GM12878 (cell line): Measurements from ENCODE around the gene RPS3. TPM values are rescaled to one million over a fixed set of nuclear protein-coding genes. Genes with fewer than 3 reads are reported as not detected.

Experiments used
- ATAC-seq: fragments of 200-7000 bp; cut with Tn5 transposase; 3 replicates; pipeline ENCODE4 v1.9.1; 2020; ENCODE audit warnings: mild to moderate bottlenecking, moderate library complexity
- BruUV-seq: library from RNA; stranded (reverse); fragments of 400-500 nt; replicated peaks from 2 replicates; lab custom pipeline; 2021; lab: Mats Ljungman, UMichigan
- CTCF ChIA-PET: fragments of 300-600 bp; sonication (Branson Sonifier 250); formaldehyde crosslinking; extraction: SDS; loops from one replicate; lab custom pipeline; 2021; ENCODE audit warnings: inconsistent platforms; lab: Yijun Ruan, JAX
- POLR2A ChIA-PET: fragments of 350-600 bp; formaldehyde crosslinking; extraction: SDS; loops from one replicate; lab custom pipeline; 2021; ENCODE audit warnings: inconsistent platforms; lab: Charles Lee
- RAD21 ChIA-PET: fragments of 300-600 bp; sonication (Branson Sonifier 250); formaldehyde crosslinking; loops from one replicate; lab custom pipeline; 2023; ENCODE audit warnings: antibody characterized with exemption; ENCODE audit not compliant: unreplicated experiment; lab: Charles Lee
- SMC1A ChIA-PET: fragments of 300-600 bp; sonication (Branson Sonifier 250); formaldehyde crosslinking; loops from one replicate; lab custom pipeline; 2023; ENCODE audit not compliant: unreplicated experiment, uncharacterized antibody; lab: Charles Lee
- DNase-seq: peaks from one replicate; pipeline ENCODE4 v3.0.0-alpha.2; 2011; ENCODE audit warnings: low read depth, low spot score
- FAIRE-seq: peaks from 3 replicates; lab custom pipeline; 2011; peaks lifted over from hg19 to GRCh38; lab: Jason Lieb, UNC
- H2AFZ ChIP-seq: 2 replicates; pipeline ENCODE4 v1.6.0; 2011; ENCODE audit warnings: low read depth, low read length, control low read depth; ENCODE audit not compliant: control insufficient read depth
- H3K27ac ChIP-seq: 2 replicates; pipeline ENCODE4 v1.5.1; 2011; ENCODE audit warnings: control low read depth; ENCODE audit not compliant: control insufficient read depth, insufficient read depth
- H3K27me3 ChIP-seq, 2 experiments: replicated peaks in 1 of 2; 2 replicates each; pipeline versions ENCODE4 v1.6.0 to v1.6.1; 2011; ENCODE audit warnings: low read length in 1 of 2; ENCODE audit not compliant: control insufficient read depth in 2 of 2, insufficient read depth in 2 of 2
- H3K36me3 ChIP-seq, 2 experiments: 2 replicates each; pipeline ENCODE4 v1.5.1; 2011; ENCODE audit warnings: low read length in 1 of 2; ENCODE audit not compliant: control insufficient read depth in 2 of 2, insufficient read depth in 2 of 2
- H3K4me1 ChIP-seq: 2 replicates; pipeline ENCODE4 v1.6.1; 2011; ENCODE audit warnings: mild to moderate bottlenecking, low read length, moderate library complexity, mixed read lengths; ENCODE audit not compliant: control insufficient read depth, insufficient read depth
- H3K4me2 ChIP-seq: 2 replicates; pipeline ENCODE4 v1.6.0; 2011; ENCODE audit warnings: control low read depth; ENCODE audit not compliant: control insufficient read depth, insufficient read depth
- H3K4me3 ChIP-seq: fragments of 200-600 bp; sonication (generic); 2 replicates; pipeline ENCODE4 v1.5.1; 2016
- H3K79me2 ChIP-seq: 2 replicates; pipeline ENCODE4 v1.6.0; 2011; ENCODE audit warnings: low read length; ENCODE audit not compliant: control insufficient read depth, insufficient read depth
- H3K9ac ChIP-seq: 2 replicates; pipeline ENCODE4 v1.8.0; 2011; ENCODE audit warnings: low read length, control low read depth, mixed read lengths; ENCODE audit not compliant: control insufficient read depth, insufficient read depth
- H3K9me3 ChIP-seq: replicated peaks from 3 replicates; pipeline ENCODE4 v1.5.1; 2011; ENCODE audit warnings: mild to moderate bottlenecking, low read length; ENCODE audit not compliant: control insufficient read depth, insufficient read depth
- H4K20me1 ChIP-seq: 2 replicates; pipeline ENCODE4 v1.6.0; 2011; ENCODE audit not compliant: control insufficient read depth, insufficient read depth
- ESRRA ChIP-seq: IDR thresholded peaks from 2 replicates; pipeline ENCODE4 v1.6.1; 2012; ENCODE audit warnings: mild to moderate bottlenecking, low read length, improper control_type of control experiment
- PAX8 ChIP-seq: fragments of 450-650 bp; IDR thresholded peaks from 2 replicates; pipeline ENCODE4 v1.6.1; 2017; ENCODE audit warnings: mild to moderate bottlenecking, moderate library complexity
- SMAD5 ChIP-seq: IDR thresholded peaks from 2 replicates; pipeline ENCODE4 v1.6.1; 2016; ENCODE audit warnings: antibody characterized with exemption, low read depth
- SP1 ChIP-seq: IDR thresholded peaks from one replicate; pipeline ENCODE4 v1.6.1; 2011; ENCODE audit warnings: low read depth, low read length
- TARDBP ChIP-seq: IDR thresholded peaks from 2 replicates; pipeline ENCODE4 v1.6.1; 2016; ENCODE audit warnings: borderline replicate concordance
- YBX1 ChIP-seq: fragments of 450-650 bp; IDR thresholded peaks from 2 replicates; pipeline ENCODE4 v1.6.1; 2016; ENCODE audit warnings: antibody characterized with exemption
- ZNF207 ChIP-seq: fragments of 450-650 bp; IDR thresholded peaks from 2 replicates; pipeline ENCODE4 v1.6.1; 2014; ENCODE audit warnings: antibody characterized with exemption, mild to moderate bottlenecking, borderline replicate concordance
- ZNF274 ChIP-seq: IDR thresholded peaks from one replicate; pipeline ENCODE4 v1.8.0; 2011; ENCODE audit not compliant: insufficient read length, insufficient read depth
- WGBS: methylation state at CpG from one replicate; pipeline ENCODE4 v1.1.6; 2016; ENCODE audit warnings: low lambda C conversion rate; ENCODE audit not compliant: insufficient replicate concordance, insufficient coverage; ENCODE audit errors: missing lambda C conversion rate; 5-methylcytosine and 5-hydroxymethylcytosine counted together
- in situ Hi-C: fragments of 300-500 bp; cut with MboI; formaldehyde crosslinking; loops from 9 replicates; pipeline ENCODE4 v1.14.3; 2018; ENCODE audit warnings: mixed read lengths
- intact Hi-C: fragments of 100-400 bp; cut with micrococcal nuclease; formaldehyde crosslinking; loops from one replicate; pipeline ENCODE4 v1.14.2; 2022; ENCODE audit not compliant: unreplicated experiment
- polyA plus RNA-seq, 11 experiments: library from polyadenylated mRNA; depleted of rRNA in 4 of 11; unstranded in 6 of 11; stranded (reverse) in 5 of 11; fragments of >200 nt; fragmentation: Nextera tagmentation in 4 of 11; fragmentation: Illumina TruSeq in 1 of 11; extraction: Ambion mirVana in 4 of 11; extraction: Trizol in 1 of 11; gene quantifications; 1 replicate in 1 of 11; 2 replicates in 10 of 11; pipeline versions ENCODE4 v1.2.1 to v1.2.3, GENCODE V29; 2011 to 2016; ENCODE audit warnings: inconsistent platforms in 2 of 11, missing spikeins in 2 of 11, low read depth in 1 of 11
- total RNA-seq, 4 experiments: library from RNA; depleted of rRNA in 3 of 4; stranded (reverse); fragments of >200 nt in 3 of 4; fragmentation: Illumina TruSeq in 1 of 4; extraction: Trizol in 1 of 4; gene quantifications; 2 replicates each; pipeline versions ENCODE4 v1.2.1 to v1.2.3, GENCODE V29; 2013 to 2021
- TF ChIP-seq, protein P1 (sequence below): fragments of 150-350 bp; IDR thresholded peaks from 2 replicates; pipeline ENCODE4 v1.6.1; 2014; ENCODE audit warnings: mild to moderate bottlenecking, low read depth, low read length
- TF ChIP-seq, protein P2 (sequence below), 3 experiments: IDR thresholded peaks in 2 of 3; conservative IDR thresholded peaks in 1 of 3; 2 replicates each; pipeline ENCODE4 v1.5.1; 2011; ENCODE audit warnings: low read depth in 3 of 3, low read length in 3 of 3, mild to moderate bottlenecking in 3 of 3, control low read depth in 2 of 3, moderate library complexity in 2 of 3, inconsistent platforms in 1 of 3, mixed read lengths in 1 of 3; ENCODE audit not compliant: control insufficient read depth in 2 of 3, insufficient read depth in 1 of 3; ENCODE audit errors: extremely low read depth in 1 of 3
- TF ChIP-seq, protein P3 (sequence below): IDR thresholded peaks from 2 replicates; pipeline ENCODE4 v1.6.1; 2012; ENCODE audit warnings: low read depth, low read length, improper control_type of control experiment
- TF ChIP-seq, protein P4 (sequence below): fragments of 450-650 bp; IDR thresholded peaks from 2 replicates; pipeline ENCODE4 v1.6.1; 2017; ENCODE audit warnings: mild to moderate bottlenecking, moderate library complexity

Gene RPS3
- total and polyA plus RNA-seq, 10 of the 15 experiments (the other 5 are each of a cell fraction or from before 2014, with no cell fraction given): 2,127 to 9,556 (median 4,327) TPM

DNA sequence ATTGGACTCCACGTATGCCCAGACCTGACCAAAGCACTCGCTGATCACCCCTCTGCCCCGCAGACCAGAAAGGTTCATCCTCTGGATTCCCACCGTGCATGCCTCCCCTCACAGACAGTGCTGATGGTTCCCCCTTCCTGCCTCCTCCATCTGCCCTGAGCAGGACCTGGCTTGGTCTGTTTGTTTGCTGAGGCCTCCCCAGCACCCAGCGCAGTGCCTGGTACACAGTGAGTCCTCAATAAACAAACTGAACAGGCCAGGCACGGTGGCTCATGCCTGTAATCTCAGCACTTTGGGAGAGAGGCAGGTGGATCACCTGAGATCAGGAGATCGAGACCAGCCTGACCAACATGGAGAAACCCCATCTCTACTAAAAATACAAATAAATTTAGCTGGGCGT, 23.7 kb upstream of the RPS3 start:
- SMC1A ChIA-PET: interaction anchor here (1.3 to 1.9 kb wide), 2 partner anchors 35 to 96 kb away, joined by 3 to 8 read pairs; no protein-coding TSS in a partner anchor
- no peak for TF ChIP-seq ESRRA
- TF ChIP-seq, protein P1, sequence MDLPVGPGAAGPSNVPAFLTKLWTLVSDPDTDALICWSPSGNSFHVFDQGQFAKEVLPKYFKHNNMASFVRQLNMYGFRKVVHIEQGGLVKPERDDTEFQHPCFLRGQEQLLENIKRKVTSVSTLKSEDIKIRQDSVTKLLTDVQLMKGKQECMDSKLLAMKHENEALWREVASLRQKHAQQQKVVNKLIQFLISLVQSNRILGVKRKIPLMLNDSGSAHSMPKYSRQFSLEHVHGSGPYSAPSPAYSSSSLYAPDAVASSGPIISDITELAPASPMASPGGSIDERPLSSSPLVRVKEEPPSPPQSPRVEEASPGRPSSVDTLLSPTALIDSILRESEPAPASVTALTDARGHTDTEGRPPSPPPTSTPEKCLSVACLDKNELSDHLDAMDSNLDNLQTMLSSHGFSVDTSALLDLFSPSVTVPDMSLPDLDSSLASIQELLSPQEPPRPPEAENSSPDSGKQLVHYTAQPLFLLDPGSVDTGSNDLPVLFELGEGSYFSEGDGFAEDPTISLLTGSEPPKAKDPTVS: no peak
- no peak for TF ChIP-seq SP1
- TF ChIP-seq SMAD5: no peak
- no peak for TF ChIP-seq ZNF207
- no peak for TF ChIP-seq PAX8
- TF ChIP-seq, protein P2, sequence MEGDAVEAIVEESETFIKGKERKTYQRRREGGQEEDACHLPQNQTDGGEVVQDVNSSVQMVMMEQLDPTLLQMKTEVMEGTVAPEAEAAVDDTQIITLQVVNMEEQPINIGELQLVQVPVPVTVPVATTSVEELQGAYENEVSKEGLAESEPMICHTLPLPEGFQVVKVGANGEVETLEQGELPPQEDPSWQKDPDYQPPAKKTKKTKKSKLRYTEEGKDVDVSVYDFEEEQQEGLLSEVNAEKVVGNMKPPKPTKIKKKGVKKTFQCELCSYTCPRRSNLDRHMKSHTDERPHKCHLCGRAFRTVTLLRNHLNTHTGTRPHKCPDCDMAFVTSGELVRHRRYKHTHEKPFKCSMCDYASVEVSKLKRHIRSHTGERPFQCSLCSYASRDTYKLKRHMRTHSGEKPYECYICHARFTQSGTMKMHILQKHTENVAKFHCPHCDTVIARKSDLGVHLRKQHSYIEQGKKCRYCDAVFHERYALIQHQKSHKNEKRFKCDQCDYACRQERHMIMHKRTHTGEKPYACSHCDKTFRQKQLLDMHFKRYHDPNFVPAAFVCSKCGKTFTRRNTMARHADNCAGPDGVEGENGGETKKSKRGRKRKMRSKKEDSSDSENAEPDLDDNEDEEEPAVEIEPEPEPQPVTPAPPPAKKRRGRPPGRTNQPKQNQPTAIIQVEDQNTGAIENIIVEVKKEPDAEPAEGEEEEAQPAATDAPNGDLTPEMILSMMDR (IDR thresholded peaks at IDR 0.05 in 2 of 3, conservative IDR thresholded peaks at IDR 0.05 in 1 of 3; ENCODE audit: control insufficient read depth in 2 of 3, extremely low read depth in 1 of 3, insufficient read depth in 1 of 3, low read depth in 3 of 3, low read length in 3 of 3): no peak
- TF ChIP-seq TARDBP: no peak
- TF ChIP-seq, protein P3, sequence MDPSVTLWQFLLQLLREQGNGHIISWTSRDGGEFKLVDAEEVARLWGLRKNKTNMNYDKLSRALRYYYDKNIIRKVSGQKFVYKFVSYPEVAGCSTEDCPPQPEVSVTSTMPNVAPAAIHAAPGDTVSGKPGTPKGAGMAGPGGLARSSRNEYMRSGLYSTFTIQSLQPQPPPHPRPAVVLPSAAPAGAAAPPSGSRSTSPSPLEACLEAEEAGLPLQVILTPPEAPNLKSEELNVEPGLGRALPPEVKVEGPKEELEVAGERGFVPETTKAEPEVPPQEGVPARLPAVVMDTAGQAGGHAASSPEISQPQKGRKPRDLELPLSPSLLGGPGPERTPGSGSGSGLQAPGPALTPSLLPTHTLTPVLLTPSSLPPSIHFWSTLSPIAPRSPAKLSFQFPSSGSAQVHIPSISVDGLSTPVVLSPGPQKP: no peak
- no peak for TF ChIP-seq YBX1
- TF ChIP-seq ZNF274: no peak
- TF ChIP-seq, protein P4, sequence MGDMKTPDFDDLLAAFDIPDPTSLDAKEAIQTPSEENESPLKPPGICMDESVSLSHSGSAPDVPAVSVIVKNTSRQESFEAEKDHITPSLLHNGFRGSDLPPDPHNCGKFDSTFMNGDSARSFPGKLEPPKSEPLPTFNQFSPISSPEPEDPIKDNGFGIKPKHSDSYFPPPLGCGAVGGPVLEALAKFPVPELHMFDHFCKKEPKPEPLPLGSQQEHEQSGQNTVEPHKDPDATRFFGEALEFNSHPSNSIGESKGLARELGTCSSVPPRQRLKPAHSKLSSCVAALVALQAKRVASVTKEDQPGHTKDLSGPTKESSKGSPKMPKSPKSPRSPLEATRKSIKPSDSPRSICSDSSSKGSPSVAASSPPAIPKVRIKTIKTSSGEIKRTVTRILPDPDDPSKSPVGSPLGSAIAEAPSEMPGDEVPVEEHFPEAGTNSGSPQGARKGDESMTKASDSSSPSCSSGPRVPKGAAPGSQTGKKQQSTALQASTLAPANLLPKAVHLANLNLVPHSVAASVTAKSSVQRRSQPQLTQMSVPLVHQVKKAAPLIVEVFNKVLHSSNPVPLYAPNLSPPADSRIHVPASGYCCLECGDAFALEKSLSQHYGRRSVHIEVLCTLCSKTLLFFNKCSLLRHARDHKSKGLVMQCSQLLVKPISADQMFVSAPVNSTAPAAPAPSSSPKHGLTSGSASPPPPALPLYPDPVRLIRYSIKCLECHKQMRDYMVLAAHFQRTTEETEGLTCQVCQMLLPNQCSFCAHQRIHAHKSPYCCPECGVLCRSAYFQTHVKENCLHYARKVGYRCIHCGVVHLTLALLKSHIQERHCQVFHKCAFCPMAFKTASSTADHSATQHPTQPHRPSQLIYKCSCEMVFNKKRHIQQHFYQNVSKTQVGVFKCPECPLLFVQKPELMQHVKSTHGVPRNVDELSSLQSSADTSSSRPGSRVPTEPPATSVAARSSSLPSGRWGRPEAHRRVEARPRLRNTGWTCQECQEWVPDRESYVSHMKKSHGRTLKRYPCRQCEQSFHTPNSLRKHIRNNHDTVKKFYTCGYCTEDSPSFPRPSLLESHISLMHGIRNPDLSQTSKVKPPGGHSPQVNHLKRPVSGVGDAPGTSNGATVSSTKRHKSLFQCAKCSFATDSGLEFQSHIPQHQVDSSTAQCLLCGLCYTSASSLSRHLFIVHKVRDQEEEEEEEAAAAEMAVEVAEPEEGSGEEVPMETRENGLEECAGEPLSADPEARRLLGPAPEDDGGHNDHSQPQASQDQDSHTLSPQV: no peak

More for the DNA sequence above, 23.7 kb upstream of the RPS3 start:
- no peaks in the 10 kb centered on the region for H3K36me3 ChIP-seq
- no peak overlapping the region for H3K27ac ChIP-seq
- ChIA-PET RAD21 (interaction anchor here (0.7 to 1.1 kb wide), 2 partner anchors 36 to 50 kb away, joined by 3 read pairs; no protein-coding TSS in a partner anchor), POLR2A (no interaction called here), CTCF (interaction anchor here (0.5 to 17.1 kb wide), 4 partner anchors 9 to 1693 kb away, joined by 3 to 406 read pairs (median 7); no protein-coding TSS in a partner anchor)
- intact Hi-C loops: no loop called here
- no peaks in the 10 kb centered on the region for H3K9me3 ChIP-seq
- BruUV-seq: no TSS peak
- H3K27me3 ChIP-seq: no peaks in the 10 kb centered on the region; a peak in 1 of 4 replicates
- no peak for FAIRE-seq
- no peak overlapping the region for H3K9ac ChIP-seq
- no peaks in the 10 kb centered on the region for H3K4me1 ChIP-seq
- 47% methylated on average over 8 of the region's 8 CpGs for WGBS
- ATAC-seq: no peak
- no peaks in the 10 kb centered on the region for H4K20me1 ChIP-seq
- H2AFZ ChIP-seq: no peak overlapping the region
- in situ Hi-C loops: no loop called here
- no peak overlapping the region for H3K4me2 ChIP-seq
- no peak for DNase-seq
- no peak overlapping the region for H3K4me3 ChIP-seq
- H3K79me2 ChIP-seq: no peaks in the 10 kb centered on the region
